ENCODE measurements around the gene C16orf74.

C16orf74 gene

GRCh38 chr16:85774136-85774535, 23.2 kb upstream of the C16orf74 start:
- no peak for DNase-seq

GRCh38 chr16:85773044-85773443, 22.1 kb upstream of the C16orf74 start:
- DNase-seq: no peak

GRCh38 chr16:85770741-85771140, 19.8 kb upstream of the C16orf74 start:
- no peak for DNase-seq

- DNase-seq: no peak
Measured at GRCh38 chr16:85768199-85768598, 17.3 kb upstream of the C16orf74 start.

GRCh38 chr16:85767531-85767930, 16.6 kb upstream of the C16orf74 start:
- no peak for DNase-seq

- no peak for DNase-seq
Measured at GRCh38 chr16:85765767-85766166, 14.9 kb upstream of the C16orf74 start.

GRCh38 chr16:85765211-85765610, 14.3 kb upstream of the C16orf74 start:
- DNase-seq: no peak

- DNase-seq: no peak
Measured at GRCh38 chr16:85763616-85764015, 12.7 kb upstream of the C16orf74 start.

GRCh38 chr16:85762970-85763369, 12.1 kb upstream of the C16orf74 start:
- DNase-seq: no peak

- no peak for DNase-seq
Measured at GRCh38 chr16:85761861-85762260, 11.0 kb upstream of the C16orf74 start.

- peak; percentile 21 to 58 for DNase-seq
Measured at GRCh38 chr16:85759631-85760419, 8.9 kb upstream of the C16orf74 start.

GRCh38 chr16:85759136-85759535, 8.2 kb upstream of the C16orf74 start:
- DNase-seq: peak in 1 of 2 donors; percentile 67

- no peak for DNase-seq
Measured at GRCh38 chr16:85757341-85757822, 6.5 kb upstream of the C16orf74 start.

- DNase-seq: peak in 1 of 2 donors; percentile 42
Measured at GRCh38 chr16:85755929-85756768, 5.3 kb upstream of the C16orf74 start.

- peak in 1 of 2 donors; percentile 36 for DNase-seq
Measured at GRCh38 chr16:85754413-85754812, 3.5 kb upstream of the C16orf74 start.

GRCh38 chr16:85753976-85754375, 3.1 kb upstream of the C16orf74 start:
- no peak for DNase-seq

GRCh38 chr16:85753559-85753958, 2.7 kb upstream of the C16orf74 start:
- no peak for DNase-seq

GRCh38 chr16:85752511-85753420, 1.9 kb upstream of the C16orf74 start:
- DNase-seq: no peak

GRCh38 chr16:85751698-85752501, 1.0 kb upstream of the C16orf74 start:
- no peak for DNase-seq

GRCh38 chr16:85750146-85750826, 610 bp downstream of the C16orf74 start:
- peak in 1 of 2 donors; percentile 48 for DNase-seq

- no peak for DNase-seq
Measured at GRCh38 chr16:85749771-85750145, 1.1 kb downstream of the C16orf74 start.

Measured in CD4-positive, alpha-beta T cell treated with Interleukin-1 beta for 1 hour (primary cell).